ENCODE results near the gene MKNK1.

Gene MKNK1

DNA sequence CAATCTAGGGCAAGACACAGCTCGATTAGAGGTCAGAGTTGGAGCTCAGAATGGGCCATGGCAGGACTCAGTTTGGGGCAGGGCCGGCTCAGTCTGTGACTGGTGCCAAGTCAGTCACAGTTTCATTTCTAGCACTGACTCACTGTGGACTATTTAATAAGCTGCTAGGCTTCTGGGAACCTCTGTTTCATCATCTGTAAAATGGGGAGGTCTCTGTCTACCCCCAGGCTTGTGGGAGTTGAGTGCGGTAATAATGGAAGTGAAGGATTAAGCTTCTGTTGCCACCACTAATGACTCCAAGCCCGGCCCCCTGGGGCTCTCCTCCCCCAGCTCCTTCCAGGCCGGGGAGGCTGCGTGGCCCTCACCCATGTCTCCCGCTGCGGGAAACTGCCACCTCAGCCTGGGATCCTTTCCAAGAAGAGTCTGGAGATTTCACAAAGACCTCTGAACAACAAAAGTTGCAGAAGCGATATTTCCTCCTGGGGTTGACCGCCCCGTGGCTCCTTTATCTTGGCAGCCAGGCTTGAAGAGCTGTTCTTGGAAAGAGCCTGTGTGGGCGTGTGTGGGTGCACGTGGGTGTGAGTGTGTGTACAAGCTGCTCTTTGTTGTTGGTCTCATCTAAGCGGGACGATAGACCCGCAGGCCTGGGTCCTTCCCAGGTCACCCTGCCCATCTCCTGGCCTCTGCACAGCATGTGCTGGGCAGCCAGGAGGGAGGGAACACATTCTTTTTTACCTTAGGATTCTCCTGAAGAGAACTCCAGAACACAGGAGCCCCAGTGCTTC is 81.7 kb downstream of the MKNK1 start:
- DNase-seq (ENCODE audit: low spot score), result no peak

DNA sequence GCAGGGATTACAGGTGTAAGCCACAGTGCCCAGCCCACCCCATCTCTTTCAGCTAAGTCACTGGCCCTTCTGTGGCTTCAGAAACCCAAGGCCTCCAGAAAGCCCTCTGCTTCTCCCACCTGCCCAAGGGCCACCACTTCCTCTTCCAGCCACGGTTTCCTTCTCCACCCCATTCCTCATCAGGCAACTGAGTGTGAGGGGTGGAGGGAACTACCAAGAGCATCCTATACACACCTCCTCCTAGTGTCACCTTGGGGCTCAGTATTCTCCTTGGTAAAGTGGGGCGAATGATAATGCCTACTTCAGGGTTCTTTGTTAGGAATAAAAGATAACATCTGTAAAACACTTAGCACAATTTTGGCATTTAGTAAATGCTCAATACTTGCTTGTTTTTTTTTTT is 82.7 kb downstream of the MKNK1 start:
- no peak for DNase-seq (ENCODE audit: low spot score)

DNA sequence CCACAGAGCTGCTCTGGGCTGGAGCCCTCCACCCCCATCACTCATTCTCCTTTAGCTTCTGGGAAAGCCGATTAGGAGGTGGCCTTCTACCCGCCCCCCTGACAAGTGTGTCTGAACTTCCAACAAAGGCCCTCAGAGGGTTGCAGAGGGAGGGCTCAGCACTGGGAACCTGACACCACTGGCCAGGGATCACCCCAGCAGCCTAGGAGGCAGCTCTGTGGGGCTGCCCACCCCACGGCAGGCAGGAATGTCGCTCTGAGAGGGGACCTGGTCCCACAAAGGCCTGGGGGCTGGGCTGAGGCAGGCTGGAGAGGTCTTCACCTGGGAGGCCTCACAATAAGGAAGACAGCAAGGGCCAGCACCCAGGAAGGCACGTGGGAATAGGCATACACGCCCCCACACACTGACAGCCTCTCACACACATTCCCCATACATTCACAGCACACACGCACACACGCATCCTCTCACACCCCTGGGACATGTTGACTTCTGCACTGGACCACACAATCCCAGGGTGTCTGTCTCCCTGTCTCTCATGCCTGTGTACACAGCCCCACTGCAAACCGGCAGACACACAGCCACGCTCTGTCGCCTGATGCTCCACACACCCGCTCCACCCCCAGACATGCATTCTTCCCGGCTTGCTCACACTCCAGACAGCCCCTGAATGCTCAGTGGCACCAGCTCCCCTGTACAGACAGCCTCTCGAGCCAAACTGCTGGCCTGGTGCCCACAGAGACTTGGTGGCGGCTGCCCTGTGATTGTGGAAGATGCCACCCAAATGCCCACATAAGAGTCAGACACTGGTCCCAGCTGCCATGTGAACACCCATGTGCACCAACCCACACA is 83.8 kb downstream of the MKNK1 start:
- DNase-seq (ENCODE audit: low spot score), result no peak

DNA sequence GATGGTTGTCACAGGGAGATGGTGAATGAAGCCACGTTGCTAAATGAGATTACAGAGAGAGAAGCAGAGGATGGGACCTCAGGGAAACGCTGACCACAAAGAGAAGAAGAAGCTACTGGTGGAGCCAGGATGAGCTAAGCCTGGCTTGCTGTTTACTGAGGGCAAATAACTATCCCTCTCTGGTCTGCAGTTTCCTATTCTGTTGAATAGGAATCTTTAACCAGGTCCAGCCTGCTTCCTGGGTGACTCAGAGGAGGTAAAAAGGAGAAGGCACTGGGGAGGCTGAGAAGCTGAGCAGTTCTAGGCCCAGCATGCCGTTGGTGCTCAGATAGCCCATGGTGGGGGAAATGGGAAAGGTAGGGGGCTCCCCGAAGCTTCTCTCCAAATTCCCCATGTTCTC is 84.9 kb downstream of the MKNK1 start:
- DNase-seq (ENCODE audit: low spot score), result no peak

DNA sequence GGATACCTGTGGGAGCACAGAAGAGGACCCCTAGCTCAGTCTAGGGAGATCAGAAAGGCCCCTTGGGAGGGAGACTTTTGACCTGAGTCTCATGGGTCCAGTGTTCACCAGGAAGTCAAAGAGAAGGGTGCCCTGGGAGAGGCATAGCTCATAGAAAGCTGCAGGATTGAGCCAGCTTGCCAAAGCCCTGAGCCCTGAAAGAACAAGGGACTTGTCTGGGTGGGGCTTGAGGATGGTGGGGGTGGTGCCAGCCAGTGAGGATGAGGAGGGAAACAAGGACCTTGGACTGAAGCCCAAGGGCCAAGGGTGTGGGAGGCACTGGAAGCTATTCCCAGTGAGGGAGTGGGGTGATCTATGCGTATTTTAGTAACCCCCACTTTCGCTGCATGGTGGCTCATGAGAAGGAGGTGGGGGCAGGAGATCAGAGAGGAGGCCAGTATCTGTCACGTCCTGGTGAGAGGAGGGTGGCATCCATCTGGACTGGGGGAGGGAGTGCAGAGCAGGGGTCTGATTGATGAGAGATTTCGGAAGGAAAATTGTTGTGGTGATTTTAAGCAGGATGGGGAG is 86.1 kb downstream of the MKNK1 start:
- DNase-seq (ENCODE audit: low spot score), result no peak

DNA sequence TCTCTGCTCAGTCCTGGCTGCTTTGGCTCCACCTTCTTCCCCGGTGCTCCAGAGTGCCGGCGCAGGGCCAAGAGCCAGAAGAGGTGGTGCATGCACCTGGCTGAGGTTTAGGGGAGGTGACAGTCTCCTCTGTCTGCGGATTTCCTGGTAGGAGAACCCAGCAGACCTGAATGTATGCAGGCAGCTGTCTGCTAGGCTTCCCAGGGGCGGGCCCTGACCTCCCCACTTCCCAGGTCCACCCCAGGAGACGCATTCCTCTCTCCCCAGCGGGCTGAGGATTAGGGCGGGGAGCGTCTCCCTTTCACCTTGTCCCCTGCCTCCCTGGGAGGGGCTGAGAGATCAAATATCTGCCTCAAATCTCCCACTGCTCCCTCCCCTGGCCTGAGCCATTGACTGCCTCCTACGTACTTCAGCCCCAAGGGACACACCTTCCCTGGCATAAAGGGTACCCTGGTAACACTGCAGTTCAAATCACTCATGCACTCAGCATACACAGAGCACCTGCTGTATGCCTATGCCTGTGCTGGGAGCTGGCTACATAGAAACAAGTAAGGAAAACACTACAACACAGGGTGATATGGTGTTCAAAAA is 87.0 kb downstream of the MKNK1 start:
- DNase-seq (ENCODE audit: low spot score), result no peak

DNA sequence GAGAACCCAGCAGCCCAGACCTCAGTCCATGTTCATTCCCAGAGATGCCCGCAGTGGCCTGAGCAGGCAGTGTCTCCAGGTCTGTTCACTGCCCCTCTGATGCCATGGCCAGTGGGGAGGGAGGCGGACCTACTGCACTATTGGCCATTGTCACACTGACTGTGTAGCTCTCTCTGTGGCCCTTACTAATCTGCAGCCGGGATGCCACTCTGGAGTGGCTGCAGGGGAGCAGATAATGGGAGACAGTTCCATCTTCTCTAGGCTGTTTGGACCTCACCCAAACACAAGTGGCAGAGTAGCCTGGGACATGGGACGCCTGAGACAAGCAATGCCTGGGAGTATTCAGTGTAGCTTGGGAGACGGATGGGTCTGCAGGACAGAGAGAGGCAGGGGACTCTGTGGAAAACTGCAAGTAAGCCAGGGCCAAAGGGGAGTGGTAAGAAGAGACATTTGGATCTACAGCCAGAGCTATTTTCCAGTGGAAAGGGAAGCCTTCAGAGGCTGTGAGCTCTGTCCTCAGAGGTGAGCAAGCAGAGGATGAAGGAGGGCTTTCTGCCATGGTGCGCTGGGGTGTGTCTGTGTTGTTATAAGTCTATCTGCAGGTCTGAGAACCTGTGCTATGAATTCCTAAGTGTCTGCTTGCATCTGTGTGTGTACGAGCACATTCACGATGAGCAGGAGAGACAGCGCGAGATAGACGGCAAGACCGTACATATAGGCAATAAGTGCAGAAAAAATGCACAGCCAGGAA is 87.7 kb downstream of the MKNK1 start:
- no peak for DNase-seq (ENCODE audit: low spot score)

DNA sequence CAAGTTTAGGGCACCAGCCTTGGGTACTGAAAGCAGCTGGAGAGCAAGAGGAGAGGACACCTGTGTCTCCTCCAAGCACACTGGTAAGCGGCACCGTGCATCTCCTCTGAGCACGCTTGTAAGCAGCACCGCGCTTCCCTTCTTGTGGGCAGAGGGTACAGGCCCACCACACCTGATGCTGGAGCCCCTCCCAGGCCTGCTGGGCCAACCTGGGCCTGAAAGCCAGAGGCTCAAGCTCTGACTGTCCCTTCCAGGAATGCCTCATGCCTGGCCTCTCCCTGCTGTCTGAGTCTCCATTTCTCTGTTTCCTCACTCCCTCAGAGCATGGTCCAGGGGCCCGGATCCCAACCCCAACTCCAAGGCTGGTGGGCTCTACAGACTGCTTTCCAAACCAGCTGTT is 88.5 kb downstream of the MKNK1 start:
- no peak for DNase-seq (ENCODE audit: low spot score)

DNA sequence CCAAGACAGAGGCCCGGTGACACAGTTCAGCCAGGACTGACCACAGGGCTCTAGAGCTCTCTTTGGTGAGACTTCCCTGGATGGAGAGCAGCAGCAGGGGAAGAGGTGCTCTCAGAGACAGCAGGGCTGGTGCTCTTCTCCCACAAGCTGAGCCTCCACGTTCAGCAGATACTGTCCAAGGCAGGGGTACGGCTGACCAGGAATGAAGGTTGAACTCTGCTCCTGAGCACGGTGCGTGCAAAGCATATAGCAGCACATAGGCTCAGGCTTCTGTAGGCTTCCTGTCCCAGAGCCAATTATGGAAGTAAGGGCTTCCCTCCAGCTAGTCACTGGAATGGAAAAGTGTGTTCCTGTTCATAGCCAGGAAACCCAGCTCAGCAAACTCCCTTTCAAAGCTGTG is 90.5 kb downstream of the MKNK1 start:
- no peak for DNase-seq (ENCODE audit: low spot score)

DNA sequence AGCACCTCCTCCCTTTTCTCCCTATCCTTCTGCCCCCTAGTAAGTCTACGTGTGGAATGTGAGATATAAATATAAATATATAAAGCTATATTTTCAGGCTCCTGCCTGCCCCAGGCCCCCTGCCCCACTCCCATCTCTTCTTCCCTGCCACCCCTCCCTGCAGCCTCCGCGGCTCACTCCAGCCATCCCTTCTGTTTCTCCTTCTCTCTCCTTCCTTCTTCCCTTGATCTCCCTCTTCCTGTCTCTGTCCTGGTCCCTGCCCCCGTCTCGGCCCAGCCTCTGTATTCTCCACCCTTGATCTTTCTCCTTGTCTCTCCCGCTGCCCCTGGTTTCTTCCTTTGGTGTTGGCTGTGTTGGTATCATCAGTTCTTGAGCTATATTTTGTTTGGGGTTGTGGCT is 91.3 kb downstream of the MKNK1 start:
- DNase-seq (ENCODE audit: low spot score), result no peak

DNA sequence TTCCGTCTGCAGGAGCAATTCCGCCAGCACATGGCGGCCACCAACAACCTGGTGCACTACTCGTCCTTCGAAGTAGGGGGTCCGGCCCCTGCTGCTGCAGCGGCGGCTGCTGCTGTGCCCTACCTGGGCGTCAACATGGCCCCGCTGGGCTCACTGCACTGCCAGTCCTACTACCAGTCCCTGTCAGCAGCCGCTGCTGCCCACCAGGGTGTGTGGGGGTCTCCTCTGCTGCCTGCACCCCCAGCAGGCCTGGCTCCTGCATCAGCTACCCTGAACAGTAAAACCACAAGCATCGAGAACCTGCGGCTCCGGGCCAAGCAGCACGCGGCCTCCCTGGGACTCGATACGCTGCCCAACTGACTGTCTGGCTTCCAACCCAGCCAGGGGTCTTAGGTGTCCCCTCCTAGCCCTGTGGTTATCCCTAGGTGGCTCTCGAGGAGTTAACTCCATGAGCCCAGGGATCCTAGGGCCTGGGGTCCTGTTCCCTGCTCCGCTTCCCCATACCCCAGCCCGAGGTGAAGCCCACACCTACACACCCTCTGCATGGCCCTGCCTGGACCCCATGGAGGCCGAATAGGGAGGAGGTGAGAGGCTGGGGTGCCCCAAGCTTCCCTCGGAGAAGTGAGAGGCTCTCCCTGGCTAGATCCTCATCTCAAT is 91.8 kb downstream of the MKNK1 start:
- DNase-seq (ENCODE audit: low spot score), result no peak

DNA sequence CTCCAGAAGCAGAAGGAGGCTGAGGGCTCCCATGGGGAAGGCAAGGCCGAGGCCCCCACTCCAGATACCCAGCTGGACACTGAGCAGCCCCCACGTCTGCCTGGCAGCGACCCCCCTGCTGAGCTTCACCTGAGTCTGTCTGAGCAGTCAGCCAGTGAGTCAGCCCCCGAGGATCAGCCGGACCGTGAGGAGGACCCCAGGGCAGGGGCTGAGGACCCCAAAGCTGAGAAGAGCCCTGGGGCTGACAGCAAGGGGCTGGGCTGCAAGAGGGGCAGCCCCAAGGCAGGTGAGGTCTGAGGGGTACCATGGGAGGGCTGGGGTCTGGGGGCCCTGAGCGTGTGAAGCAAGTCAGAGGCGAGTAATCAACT is 93.1 kb downstream of the MKNK1 start:
- no peak for DNase-seq (ENCODE audit: low spot score)

DNA sequence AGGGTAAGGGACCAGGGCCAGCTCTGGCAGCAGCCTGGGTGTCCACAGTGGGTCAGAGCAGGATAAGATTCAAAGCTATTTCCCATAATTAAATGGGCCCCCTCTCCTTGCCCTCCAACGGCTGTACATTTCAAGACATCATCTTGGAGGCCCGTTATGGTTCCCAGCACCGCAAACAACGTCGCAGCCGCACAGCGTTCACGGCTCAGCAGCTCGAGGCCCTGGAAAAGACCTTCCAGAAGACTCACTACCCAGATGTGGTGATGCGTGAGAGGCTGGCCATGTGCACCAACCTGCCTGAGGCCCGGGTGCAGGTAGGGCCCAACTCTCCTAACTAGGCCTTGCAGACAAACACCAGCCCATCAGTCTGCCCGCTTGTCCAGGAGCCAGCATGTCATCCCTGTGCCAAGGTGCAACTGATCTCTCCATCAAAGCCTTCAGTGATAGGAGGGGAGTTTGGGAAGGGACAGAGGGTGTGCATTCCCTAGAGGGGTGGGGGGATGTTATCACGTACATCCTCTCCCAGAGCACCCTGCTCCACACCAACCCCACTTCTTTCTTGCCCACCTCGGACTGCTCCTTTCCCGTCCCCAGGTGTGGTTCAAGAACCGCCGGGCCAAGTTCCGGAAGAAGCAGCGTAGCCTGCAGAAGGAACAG is 93.6 kb downstream of the MKNK1 start:
- no peak for DNase-seq (ENCODE audit: low spot score)

DNA sequence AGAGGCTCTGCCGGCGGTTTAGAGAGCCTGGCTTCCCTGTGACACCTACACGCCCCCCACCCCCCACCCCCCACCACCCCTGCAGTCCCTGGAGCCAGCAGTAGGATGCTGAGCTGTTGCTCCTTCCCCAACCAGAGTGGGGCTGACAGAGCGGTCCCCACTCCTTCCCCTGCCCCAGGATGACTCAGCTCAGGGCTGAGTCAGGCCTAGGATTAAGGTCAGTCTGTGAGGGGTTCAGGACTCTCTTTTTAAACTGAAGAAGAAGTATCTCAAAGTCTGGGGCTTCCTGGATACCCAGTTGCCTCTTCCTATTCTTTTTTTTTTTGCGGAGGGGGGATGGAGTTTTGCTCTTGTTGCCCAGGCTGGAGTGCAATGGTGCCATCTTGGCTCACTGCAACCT is 95.3 kb downstream of the MKNK1 start:
- DNase-seq (ENCODE audit: low spot score), result no peak
